ENCODE measurements around the gene CHST13.

CHST13 gene

DNA sequence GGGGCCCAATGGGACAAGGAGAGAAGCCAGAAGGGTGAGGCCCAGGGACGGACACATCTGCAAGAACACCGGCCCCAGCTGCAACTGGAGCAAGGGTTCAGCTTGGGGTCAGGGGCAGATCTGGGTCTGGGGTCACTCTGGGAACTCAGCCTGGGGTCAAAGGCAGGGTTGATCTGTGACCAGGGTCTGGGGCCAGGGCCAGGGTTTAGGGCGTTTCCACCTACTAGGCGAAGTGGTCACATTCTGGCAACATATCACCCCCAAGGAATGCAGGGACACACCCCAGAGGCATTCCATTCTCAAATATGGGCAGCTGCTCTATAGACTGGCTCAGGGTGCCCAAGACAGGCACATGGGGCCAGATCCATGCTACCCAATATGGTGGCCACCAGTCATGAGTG is 15.4 kb upstream of the CHST13 start:
- FAIRE-seq (no peak), DNase-seq (ENCODE audit: insufficient read length, low spot score) (no peak)

DNA sequence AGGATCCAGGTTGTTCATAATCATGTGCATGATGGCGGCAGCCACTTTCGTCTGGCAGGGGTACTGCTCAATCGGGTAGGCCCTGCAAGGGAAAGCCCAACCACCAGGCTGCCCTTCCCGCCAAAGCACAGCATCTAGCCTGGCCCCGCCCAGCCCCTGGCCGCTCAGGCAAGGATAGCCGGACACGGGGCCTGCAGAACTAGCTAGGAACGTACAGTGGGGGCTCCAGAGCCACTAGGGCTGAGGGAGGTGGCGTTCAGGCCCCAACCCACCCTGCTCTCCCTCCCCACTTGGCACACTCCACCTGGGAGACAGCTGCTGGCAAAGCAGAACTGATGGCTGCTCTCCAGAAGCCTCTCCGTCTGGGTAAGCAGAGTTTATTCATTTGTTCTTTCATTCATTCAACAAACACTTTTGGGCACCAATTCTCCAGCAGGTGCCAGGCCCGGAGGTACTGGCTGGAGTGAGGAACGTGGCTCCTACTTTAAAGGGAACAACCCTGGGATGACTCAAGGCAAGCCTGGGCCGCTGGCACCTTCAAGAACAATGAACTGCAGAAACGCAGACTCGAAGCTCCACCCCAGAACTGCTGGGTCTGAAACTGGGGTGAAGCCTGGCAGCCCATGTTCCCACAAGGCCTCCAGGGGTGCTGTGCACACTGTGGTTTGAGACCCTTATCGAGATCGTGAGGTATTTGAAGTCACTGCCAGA is 14.2 kb upstream of the CHST13 start:
- no peak for DNase-seq (ENCODE audit: insufficient read length, low spot score)
- no peak for FAIRE-seq

DNA sequence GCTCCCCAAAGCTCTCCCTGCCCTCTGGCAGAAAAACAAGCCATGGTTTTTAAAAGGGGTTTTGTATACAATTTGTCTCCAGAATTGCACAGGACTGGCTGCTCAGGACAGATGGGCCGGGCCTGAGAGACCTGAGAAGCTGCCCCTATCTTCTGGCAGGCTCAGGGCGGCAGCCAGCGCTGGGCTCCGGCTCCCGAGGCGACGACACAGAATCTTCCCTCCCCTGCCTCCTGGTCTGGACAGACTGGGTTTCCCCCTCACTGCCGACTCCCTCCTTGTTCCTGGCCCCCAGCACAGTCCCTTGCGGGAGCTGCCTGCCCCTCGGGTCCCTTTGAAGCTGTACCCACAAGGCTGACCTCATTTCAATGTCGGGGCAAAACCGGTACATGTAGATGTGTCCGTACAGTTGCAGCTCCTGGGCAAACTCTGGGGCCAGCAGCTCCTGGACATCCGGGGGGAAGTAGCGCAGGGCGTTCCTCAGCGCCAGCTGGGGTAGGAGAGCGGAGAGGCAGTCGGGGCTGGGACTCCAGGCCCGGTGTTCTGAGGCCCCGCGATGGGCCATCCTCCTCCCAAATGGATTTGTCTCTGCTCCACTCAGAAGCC is 13.5 kb upstream of the CHST13 start:
- no peak for DNase-seq (ENCODE audit: insufficient read length, low spot score)
- FAIRE-seq, result no peak

DNA sequence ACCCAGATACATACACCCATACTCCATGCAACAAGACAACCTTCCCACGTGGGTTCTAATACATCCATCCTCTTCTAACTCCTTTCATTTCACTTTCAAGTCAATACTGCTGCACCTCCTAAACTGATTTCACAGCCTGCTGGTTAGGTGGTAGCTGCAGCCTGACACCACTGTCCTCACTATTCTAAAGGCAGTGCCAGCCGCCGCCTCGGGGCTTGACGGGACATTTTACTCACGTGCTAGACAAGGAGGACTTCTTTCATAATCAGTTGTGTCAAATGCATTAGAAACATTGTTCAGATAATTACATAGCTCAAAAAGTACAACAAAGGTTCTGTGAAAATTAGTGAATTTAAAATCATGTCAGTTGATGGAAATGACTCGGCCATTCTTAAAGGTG is 12.7 kb upstream of the CHST13 start:
- DNase-seq (ENCODE audit: insufficient read length, low spot score) (no peak), FAIRE-seq (no peak)

GRCh38 chr3:126512026-126512425 is 11.9 kb upstream of the CHST13 start:
- DNase-seq (ENCODE audit: insufficient read length, low spot score) (no peak), FAIRE-seq (no peak)

GRCh38 chr3:126512916-126513650 is 10.9 kb upstream of the CHST13 start:
- DNase-seq (ENCODE audit: insufficient read length, low spot score), result no peak
- FAIRE-seq, result no peak

GRCh38 chr3:126514161-126514560 is 9.8 kb upstream of the CHST13 start:
- no peak for FAIRE-seq
- DNase-seq (ENCODE audit: insufficient read length, low spot score), result no peak

DNA sequence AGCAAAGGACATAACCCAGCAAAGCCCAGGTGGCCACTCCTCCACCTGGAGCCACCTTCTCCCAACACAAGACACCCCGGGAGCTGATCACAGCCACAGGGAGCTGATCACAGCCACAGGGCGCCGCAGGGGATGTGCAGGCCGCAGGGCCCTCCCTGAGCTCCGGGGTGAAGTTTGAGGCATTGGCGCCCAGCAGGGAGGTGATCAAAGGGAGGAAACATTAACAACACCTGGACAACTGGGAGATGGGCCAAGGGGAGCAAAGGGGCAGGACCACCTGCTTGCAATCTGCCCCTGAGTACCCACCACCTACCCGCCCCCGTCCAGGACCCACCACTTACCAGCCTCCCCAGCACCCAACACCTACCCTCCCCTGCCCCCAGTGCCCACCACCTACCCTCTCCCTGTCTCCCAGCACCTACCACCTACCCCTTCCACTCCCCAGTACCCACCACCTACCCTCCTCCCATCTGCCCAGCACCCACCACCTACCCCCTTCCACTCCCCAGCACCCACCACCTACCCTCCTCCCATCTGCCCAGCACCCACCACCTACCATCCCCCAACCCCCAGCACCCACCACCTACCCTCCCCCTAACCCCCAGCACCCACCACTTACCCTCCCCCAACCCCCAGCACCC is 8.8 kb upstream of the CHST13 start:
- FAIRE-seq (no peak), DNase-seq (ENCODE audit: insufficient read length, low spot score) (no peak)

- FAIRE-seq (no peak), DNase-seq (ENCODE audit: insufficient read length, low spot score) (no peak)
Measured at GRCh38 chr3:126516152-126516935, 7.6 kb upstream of the CHST13 start.

DNA sequence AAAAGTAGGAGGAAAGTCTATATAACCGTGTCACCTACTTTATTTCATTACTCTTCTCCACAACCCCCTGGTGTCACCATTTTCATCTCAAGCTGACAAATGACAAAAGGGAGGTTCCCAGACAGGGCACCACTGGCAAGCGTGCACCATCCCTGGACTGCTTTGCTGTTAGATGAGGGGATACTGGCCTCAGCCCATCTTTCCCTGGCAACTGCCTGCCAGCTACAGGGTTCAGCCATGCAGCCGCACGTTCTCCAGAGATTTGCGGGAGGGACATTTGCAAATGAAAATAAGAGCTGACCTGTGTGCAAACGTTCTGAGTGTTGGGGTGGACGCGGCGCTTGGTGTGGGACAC is 7.0 kb upstream of the CHST13 start:
- DNase-seq (ENCODE audit: insufficient read length, low spot score) (no peak), FAIRE-seq (no peak)

- DNase-seq (ENCODE audit: insufficient read length, low spot score) (no peak), FAIRE-seq (no peak)
Measured at GRCh38 chr3:126517291-126517951, 6.5 kb upstream of the CHST13 start, which contains the start of gene UROC1. Gene UROC1 (minus strand): TSS chr3:126517773. CDS start chr3:126517719, 54 bp downstream.

DNA sequence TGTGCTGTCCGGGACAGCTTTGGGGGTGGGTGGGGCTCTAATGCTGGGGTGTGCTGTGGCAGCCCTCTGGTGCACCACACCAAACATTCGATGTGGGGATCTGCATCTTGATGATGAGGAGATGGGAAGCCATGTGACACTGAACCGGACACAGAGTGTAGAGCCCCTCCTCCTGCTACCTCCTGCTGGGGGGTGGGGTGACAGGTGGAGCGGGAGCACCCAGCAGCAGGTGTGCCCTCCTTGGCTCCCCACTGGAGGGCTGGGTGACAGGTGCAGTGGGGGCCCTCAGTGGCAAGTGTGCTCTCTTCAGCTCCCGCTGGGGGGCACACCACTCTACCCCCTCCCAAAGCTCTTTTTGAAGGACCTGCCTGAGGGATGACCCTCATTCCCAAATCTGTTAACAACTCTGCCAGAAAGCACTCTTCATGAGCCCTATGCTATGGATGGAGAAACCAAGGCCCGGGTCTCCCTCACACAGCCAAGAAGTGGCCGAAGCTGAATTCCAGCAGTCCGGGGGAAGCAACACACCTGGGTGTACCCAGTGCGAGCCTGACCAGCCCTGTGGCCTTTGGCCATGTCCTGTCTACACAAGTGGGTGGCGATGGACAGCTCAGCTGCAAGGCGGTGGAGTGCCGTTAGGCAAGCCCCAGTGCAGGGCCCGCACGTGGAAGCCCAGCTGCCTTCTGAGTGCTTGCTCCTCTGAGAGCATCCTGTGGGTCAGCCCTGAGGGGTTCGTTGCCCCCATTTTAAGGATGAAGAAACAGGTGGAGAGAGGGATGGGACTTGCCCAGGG is 5.8 kb upstream of the CHST13 start:
- no peak for DNase-seq (ENCODE audit: insufficient read length, low spot score)
- FAIRE-seq, result no peak

DNA sequence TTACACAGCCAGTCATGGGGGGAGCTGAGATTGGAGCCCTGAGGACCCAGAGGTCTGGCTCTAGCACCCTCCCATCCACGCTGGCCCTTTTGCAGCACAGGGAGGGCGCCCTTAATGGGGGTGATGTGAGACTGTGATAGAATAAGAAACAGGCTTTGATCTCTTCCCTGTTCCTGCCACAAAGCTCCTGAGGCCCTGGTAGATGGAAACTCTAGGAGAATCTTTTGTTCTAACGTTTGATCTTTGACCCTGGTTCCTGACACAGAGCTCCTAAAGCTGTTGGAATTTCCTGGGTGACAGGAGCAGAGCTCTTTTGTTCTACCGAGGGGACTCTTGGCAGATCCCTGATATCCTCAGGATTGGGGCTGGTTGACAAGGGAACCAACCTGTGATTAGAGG is 5.2 kb upstream of the CHST13 start:
- DNase-seq (ENCODE audit: insufficient read length, low spot score), result no peak
- FAIRE-seq, result no peak

DNA sequence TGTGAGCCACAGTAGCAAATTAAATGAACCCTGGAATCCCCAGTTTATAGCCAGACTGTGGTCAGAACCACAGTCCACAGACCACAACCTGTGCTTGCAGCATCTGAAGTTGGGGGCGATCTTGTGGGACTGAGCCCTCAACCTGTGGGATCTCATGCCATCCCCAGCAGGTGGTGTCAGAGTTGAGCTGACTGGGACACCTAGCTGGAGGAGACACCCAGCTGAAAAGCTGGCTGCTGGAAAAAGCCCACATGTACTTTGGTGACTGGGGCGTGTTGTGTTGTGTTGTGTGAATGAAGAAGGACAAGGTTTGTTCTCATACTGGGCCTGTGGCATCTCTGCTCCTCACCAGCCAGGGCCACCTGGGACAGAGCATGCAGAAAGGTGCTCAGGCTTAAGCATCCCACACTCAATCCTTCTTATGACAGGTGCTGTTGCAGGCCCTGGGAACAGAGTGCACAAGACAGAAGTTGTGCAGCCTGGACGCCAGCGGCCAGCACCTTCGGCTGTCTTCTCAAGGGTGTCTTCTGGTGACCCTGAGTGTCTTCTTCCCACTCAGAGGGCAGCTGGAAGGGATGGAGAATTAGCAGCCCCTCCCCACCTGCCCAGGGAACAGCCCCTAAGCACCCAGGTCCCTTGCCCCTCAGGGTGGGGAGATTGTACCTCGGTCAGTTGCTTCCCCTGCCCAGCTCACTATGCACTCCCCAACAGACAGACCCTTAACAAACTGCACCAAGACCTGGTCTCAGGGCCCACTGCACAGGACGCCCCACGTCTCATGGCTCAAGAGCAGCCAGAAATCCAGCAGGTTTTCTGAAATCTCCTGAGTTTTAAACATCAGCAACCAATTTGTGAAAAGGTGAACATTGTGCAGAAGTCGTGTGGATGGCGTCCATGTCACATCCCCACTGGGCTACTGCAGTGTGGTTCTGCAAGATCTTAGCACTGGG is 4.2 kb upstream of the CHST13 start:
- no peak for DNase-seq (ENCODE audit: insufficient read length, low spot score)
- FAIRE-seq, result no peak

GRCh38 chr3:126521122-126521891 is 2.6 kb upstream of the CHST13 start:
- DNase-seq (ENCODE audit: insufficient read length, low spot score) (no peak), FAIRE-seq (no peak)

GRCh38 chr3:126522363-126522788 is 1.6 kb upstream of the CHST13 start:
- FAIRE-seq, result peak; percentile 87
- peak; percentile 85 for DNase-seq (ENCODE audit: insufficient read length, low spot score)

- no peak for FAIRE-seq
- DNase-seq (ENCODE audit: insufficient read length, low spot score), result no peak
Measured at GRCh38 chr3:126524429-126524988, 554 bp downstream of the CHST13 start.

Data from GM19239 (cell line).